SJSA1 (cell line): ENCODE measurements around the gene RASSF3. TPM values are rescaled to one million over a fixed set of nuclear protein-coding genes. Genes with fewer than 3 reads are reported as not detected.

Source experiments
- DNase-seq, 2 experiments: peaks; one replicate each; pipeline ENCODE4 v3.0.0-alpha.2; 2015 to 2020; ENCODE audit warnings: low spot score in 2 of 2, low read depth in 1 of 2
- H3K27ac ChIP-seq: fragments of 250-450 bp; sonication (Bioruptor Pico); 2 replicates; pipeline ENCODE4 v1.5.1; 2020; ENCODE audit warnings: mild to moderate bottlenecking, moderate library complexity
- H3K27me3 ChIP-seq: fragments of 250-450 bp; sonication (Bioruptor Pico); replicated peaks from 2 replicates; pipeline ENCODE4 v1.5.1; 2020; ENCODE audit warnings: mild to moderate bottlenecking, moderate library complexity
- H3K36me3 ChIP-seq: fragments of 250-450 bp; sonication (Bioruptor Pico); 2 replicates; pipeline ENCODE4 v1.5.1; 2020; ENCODE audit warnings: mild to moderate bottlenecking
- H3K4me1 ChIP-seq: fragments of 250-450 bp; sonication (Bioruptor Pico); replicated peaks from 2 replicates; pipeline ENCODE4 v1.6.1; 2021; ENCODE audit warnings: mild to moderate bottlenecking
- H3K4me3 ChIP-seq: fragments of 250-450 bp; sonication (Bioruptor Pico); 2 replicates; pipeline ENCODE4 v1.5.1; 2020; ENCODE audit warnings: mild to moderate bottlenecking
- H3K9me3 ChIP-seq: fragments of 250-450 bp; sonication (Bioruptor Pico); replicated peaks from 2 replicates; pipeline ENCODE4 v1.5.1; 2020; ENCODE audit warnings: mild to moderate bottlenecking
- total RNA-seq: library from RNA; depleted of rRNA; stranded (reverse); fragments of >200 nt; shearing (Covaris generic); gene quantifications from 2 replicates; pipeline ENCODE4 v1.2.3, GENCODE V29; 2014

Gene RASSF3
- total RNA-seq, 1 experiment from 2014 or later: 13.7 TPM

DNA sequence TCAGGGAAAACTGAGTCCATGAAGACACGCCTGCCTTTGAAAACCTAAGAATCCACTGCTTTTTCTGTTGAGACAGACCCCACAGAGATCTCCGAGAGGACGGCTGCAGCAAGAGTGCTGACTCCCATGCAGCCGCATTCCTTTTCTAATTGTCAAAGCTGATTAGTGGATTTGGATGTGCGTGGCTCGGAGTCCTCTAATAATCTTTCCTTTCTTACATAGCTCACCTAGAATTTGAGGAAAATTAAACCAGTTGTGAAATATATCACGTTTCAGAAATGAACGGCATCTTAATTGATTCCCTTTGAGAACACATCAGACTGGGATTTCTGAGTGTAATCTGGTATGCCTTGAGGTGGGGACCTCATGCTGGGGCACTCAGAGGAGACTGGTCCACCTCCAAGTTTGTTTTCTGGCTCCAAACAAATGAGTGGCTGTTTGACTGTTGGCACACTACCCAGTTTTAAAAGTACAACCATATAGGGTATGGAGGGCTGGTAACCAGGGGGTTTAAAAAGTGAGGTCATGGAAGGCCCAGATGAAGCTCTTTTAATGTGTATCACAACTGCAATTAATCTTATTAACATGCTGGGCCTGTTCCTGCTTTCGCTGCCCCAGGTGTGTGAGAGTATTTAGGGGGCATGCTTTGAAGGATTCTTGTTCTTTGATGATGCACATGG is 63.3 kb downstream of the RASSF3 start:
- no peak overlapping the region for H3K4me3 ChIP-seq

DNA sequence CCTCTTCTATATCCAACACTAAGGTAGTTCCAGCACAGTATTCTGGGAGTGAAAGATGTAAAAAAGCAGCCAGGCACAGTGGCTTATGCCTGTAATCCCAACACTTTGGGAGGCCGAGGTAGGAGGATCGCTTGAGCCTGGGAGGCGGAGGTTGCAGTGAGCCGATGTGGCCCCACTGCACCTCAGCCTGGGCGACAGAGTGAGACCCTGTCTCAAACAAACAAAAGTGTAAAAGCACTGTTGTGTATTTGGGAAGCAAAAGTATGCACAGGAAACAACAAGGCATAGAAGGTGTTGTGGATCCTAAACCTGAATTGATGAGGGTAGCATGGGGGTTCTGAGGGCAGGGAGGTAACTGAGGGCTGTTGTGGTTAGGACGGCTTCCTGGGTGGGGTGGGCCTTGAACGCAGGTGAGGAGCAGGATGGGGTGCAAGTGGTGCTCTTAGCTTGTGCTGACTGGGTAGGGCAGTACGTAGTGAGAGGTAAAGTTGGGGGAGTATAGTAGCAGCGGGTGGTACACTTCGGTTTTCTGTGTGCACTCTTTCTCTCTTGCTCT is 64.2 kb downstream of the RASSF3 start:
- H3K27me3 ChIP-seq: no peaks in the 10 kb centered on the region
- H3K9me3 ChIP-seq: no peaks in the 10 kb centered on the region
- DNase-seq: no peak
- H3K36me3 ChIP-seq: peaks cover 3% of the 10 kb centered on the region; the same call in 1 of the 2 replicates
- peaks cover 43% of the 10 kb centered on the region for H3K4me1 ChIP-seq
- H3K27ac ChIP-seq: no peak overlapping the region
- H3K4me3 ChIP-seq: no peak overlapping the region

More for the DNA sequence above, 63.3 kb downstream of the RASSF3 start:
- no peaks in the 10 kb centered on the region for H3K27me3 ChIP-seq
- peaks cover 42% of the 10 kb centered on the region for H3K4me1 ChIP-seq
- peaks cover 3% of the 10 kb centered on the region; the same call in 1 of the 2 replicates for H3K36me3 ChIP-seq
- H3K27ac ChIP-seq: no peak overlapping the region
- DNase-seq: no peak
- H3K9me3 ChIP-seq: no peaks in the 10 kb centered on the region

DNA sequence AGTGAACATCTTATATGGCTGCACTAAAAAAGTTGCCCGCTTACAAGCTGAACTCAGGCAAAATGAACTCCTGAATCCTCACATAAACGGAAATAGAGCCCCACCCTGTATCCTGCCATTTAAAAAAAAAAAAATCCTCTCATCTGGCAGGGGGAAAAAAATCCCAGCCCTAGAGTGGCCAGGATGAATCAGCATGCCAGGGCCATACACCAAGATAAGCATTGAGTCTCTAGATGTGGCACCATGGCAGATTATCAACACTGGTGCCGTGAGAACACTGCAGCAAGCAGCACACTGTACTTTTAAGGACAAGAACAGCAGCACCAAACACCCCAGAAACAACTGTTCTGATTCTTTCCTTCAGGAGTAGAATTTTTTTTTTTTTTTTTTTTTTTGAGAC is 65.5 kb downstream of the RASSF3 start:
- Histone ChIP-seq H3K36me3 (peaks cover 3% of the 10 kb centered on the region; the same call in 1 of the 2 replicates), H3K4me3 (no peak overlapping the region), H3K27me3 (no peaks in the 10 kb centered on the region), H3K4me1 (peaks cover 46% of the 10 kb centered on the region), H3K27ac (peak overlapping the region; percentile 25), H3K9me3 (no peaks in the 10 kb centered on the region)
- DNase-seq: peak; percentile 47 to 57

DNA sequence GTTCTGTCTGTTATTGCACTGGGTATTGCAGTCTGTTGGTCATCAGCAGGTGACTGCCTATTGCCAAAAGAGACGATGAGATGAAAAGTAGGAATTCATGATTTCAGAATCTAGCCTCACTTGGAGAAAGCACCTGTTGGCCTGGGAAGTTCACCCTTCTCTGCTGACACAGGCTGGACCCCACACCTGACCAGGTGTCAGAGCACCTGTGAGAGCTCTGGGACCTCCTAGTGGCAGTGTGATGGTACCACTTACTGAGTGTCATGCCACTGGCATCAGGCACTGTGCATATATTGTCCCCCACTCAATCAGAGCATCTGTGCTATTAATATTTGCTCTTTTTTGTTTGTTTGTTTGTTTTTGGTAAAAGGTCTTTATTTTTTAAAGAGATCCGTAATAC is 68.0 kb downstream of the RASSF3 start:
- Histone ChIP-seq H3K36me3 (peaks cover 3% of the 10 kb centered on the region; the same call in 1 of the 2 replicates), H3K27ac (no peak overlapping the region), H3K4me1 (peaks cover 34% of the 10 kb centered on the region), H3K27me3 (no peaks in the 10 kb centered on the region), H3K4me3 (no peak overlapping the region), H3K9me3 (no peaks in the 10 kb centered on the region)
- DNase-seq: no peak

DNA sequence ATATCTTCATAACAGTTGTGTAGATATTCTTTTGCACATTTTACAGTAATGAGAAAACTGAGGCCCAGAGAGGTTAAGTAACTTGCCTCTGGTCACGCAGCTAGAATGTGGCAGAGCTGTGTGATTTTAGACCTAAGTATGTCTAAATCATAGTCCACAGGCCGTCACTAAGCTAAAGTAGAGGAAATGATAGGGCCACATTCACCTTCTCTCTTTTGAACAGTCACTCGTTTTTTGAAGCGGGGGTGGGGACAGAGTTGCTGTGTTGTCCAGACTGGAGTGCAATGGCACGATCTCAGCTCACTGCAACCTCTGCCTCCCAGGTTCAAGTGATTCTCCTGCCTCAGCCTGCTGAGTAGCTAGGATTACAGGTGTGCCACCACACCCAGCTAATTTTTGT is 68.5 kb downstream of the RASSF3 start:
- no peaks in the 10 kb centered on the region for H3K9me3 ChIP-seq
- peak overlapping the region; percentile 81 for H3K27ac ChIP-seq
- H3K36me3 ChIP-seq: no peaks in the 10 kb centered on the region
- no peak for DNase-seq
- H3K4me1 ChIP-seq: peaks cover 28% of the 10 kb centered on the region
- H3K27me3 ChIP-seq: no peaks in the 10 kb centered on the region
- H3K4me3 ChIP-seq: no peak overlapping the region

DNA sequence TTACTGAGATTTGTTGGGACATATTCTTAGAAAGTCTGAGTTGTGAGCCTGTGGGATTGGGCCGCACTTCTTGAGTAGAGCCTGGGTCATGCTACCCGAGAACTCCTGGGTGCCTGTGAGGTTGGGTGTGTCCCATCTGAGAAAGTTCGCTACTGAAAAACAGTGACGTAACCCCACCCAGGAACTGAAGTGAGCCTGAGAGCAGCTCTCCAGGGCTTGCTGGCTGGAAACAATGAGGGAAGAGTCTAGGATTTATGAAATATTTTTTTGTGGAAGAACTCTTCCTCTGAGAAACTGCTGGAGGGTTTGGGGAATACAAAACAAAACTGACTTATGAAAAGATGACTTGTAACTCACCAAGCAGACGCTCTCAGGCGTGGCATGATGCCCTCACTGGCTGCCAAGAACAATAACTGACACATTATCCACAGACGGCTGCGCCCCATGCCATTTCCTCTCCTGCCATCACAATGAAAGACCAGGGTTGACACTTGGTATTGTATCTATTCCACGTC is 69.2 kb downstream of the RASSF3 start:
- Histone ChIP-seq H3K27me3 (no peaks in the 10 kb centered on the region), H3K4me1 (peaks cover 25% of the 10 kb centered on the region), H3K27ac (peak overlapping the region; percentile 81), H3K9me3 (no peaks in the 10 kb centered on the region), H3K36me3 (no peaks in the 10 kb centered on the region), H3K4me3 (peak overlapping the region; percentile 13)
- peak; percentile 71 to 79 for DNase-seq

DNA sequence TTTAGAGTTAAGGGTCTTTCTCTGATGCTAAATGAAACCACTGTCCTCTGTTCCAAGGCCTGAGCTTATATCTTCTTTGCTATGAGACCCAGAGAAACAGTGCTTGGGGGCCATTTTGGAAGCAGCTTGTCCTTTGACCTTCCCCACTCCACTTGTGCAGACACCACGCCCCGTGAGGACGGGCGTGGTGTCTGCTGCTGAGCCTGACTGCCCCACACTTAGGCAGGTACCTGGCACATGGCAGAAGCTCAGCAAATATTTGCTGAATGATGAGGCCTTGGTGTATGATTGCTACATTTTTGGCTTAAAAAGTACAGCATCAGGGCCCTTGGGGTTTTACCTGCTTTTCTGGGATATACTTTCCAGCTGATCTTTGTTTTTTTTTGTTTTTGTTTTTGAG is 69.9 kb downstream of the RASSF3 start:
- Histone ChIP-seq H3K4me1 (peaks cover 24% of the 10 kb centered on the region), H3K9me3 (no peaks in the 10 kb centered on the region), H3K27ac (peak overlapping the region; percentile 81), H3K4me3 (no peak overlapping the region), H3K36me3 (peaks cover 6% of the 10 kb centered on the region), H3K27me3 (no peaks in the 10 kb centered on the region)
- no peak for DNase-seq

DNA sequence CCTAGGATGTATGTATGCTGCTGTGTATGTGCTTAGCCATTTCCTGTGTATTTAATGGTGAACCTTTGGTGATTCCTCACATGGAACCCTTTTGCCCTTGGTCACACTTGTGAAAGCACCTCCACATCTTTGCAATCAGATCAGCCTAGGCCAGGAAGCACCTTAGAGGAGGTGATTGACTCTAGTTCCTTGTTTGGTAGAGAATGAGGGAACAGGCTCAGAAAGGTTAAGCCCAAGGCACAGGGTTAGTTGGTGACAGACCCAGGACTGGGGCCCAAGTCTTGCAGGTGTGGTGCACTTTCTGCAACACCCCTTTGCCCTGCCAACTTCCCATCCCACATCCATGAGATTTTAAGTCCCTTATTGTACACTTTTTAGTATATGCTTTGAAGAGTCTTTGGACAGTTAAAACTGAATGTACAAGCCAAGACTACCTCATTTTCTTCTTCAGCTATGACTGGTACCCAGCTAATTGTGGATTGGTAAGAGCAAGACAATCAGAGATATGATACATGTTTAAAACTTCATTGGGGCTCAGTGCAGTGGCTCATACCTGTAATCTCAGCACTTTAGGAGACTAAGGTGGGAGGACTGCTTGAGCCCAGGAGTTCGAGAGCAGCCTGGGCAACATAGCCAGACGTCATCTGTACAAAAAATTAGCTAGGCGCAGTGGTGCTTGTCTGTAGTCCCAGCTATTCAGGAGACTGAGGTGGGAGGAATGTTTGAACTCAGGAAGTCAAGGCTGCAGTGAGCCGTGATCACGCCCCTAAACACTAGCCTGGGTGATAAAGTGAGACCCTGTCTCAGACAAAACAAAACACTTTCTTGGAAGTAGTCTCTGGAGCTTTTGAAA is 71.1 kb downstream of the RASSF3 start:
- peaks cover 11% of the 10 kb centered on the region for H3K36me3 ChIP-seq
- H3K27ac ChIP-seq: no peak overlapping the region
- DNase-seq: no peak
- H3K27me3 ChIP-seq: no peaks in the 10 kb centered on the region
- H3K4me1 ChIP-seq: peaks cover 15% of the 10 kb centered on the region
- no peak overlapping the region for H3K4me3 ChIP-seq
- H3K9me3 ChIP-seq: no peaks in the 10 kb centered on the region

DNA sequence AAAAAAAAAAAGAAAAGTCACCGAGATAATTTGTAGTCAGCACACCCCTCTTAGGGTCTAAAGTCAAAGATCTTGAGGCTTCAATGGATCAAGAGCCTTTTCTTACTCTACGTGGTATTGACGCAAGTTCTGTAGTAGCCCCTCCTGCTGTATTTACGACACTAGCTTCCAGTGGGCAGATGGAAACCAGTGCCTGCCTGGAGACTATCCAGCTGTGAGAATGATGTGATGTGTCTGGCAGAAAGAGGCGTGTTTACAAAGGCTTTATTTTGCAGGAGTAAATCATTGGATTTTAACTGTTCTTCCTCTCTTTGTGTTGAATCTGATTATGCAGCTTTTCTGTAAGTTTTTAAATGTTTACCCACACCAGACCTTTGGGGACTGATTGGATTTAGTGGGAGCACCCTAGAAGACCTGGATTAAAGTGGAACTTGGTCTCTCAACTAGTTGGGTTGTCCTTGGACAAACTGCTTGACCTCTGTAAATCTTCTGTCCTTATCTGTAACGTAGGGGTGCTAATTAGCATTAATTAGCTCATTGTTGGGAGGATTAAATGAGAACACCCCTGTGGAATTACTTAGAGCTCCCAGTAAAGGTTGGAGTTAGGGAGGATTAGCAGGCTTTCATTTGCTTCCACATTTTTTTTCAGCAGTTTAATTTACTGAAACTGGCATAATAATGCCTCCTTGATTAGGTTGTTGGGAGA is 72.4 kb downstream of the RASSF3 start:
- H3K27me3 ChIP-seq: no peaks in the 10 kb centered on the region
- no peaks in the 10 kb centered on the region for H3K9me3 ChIP-seq
- H3K36me3 ChIP-seq: peaks cover 14% of the 10 kb centered on the region
- peaks cover 15% of the 10 kb centered on the region for H3K4me1 ChIP-seq
- no peak for DNase-seq
- H3K27ac ChIP-seq: no peak overlapping the region
- no peak overlapping the region for H3K4me3 ChIP-seq

DNA sequence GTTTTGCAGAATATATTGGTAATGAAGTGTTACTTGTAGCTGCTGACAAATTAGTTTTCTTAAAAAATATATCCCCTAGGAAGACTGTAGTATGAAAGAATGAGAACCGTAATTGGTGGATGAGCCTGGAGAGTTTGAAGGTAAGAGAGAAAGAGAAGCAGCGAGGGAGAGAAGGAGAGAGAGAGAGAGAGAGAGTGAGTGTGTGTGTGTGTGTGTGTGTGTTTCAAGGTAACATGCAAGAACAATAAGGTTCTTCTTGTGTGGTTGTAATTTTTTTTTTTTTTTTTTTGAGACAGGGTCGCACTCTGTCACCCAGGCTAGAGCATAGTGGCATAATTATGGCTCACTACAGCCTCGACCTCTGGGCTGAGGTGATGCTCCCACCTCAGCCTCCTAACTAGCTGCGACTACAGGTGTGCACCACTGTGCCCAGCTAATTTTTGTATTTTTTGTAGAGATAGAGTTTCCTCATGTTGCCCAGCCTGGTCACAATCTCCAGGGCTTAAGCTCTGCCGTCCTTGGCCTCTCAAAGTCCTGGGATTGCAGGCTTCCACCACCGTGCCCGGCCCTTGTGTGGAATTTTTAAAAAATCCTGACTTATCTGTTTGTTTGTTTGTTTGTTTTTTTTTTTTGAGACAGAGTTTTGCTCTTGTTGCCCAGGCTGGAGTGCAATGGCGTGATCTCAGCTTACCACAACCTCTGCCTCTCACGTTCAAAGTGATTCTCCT is 73.7 kb downstream of the RASSF3 start:
- no peak overlapping the region for H3K27ac ChIP-seq
- no peak for DNase-seq

DNA sequence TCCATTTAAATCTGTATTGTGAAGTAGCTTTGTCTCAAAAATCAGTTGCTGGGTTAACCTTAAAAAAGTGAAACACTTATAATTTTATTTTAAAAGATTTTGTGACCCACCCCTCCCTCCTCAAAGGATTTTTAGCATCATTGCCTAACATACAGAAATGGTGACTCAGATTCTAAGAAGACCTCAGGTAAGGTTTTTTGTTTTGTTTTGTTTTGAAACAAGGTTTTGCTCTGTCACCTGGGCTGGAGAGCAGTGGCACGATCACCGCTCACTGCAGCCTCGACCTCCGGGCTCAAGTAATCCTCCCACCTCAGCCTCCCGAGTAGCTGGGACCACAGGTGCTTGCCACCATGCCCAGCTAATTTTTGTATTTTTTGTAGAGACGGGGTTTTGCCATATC is 74.8 kb downstream of the RASSF3 start:
- no peak for DNase-seq
- Histone ChIP-seq H3K9me3 (no peaks in the 10 kb centered on the region), H3K36me3 (peaks cover 27% of the 10 kb centered on the region), H3K4me3 (no peak overlapping the region), H3K27me3 (no peaks in the 10 kb centered on the region), H3K4me1 (peaks cover 4% of the 10 kb centered on the region), H3K27ac (no peak overlapping the region)

More for the DNA sequence above, 73.7 kb downstream of the RASSF3 start:
- H3K36me3 ChIP-seq: peaks cover 22% of the 10 kb centered on the region
- no peak overlapping the region for H3K4me3 ChIP-seq
- H3K9me3 ChIP-seq: no peaks in the 10 kb centered on the region
- H3K4me1 ChIP-seq: peaks cover 12% of the 10 kb centered on the region
- H3K27me3 ChIP-seq: no peaks in the 10 kb centered on the region

DNA sequence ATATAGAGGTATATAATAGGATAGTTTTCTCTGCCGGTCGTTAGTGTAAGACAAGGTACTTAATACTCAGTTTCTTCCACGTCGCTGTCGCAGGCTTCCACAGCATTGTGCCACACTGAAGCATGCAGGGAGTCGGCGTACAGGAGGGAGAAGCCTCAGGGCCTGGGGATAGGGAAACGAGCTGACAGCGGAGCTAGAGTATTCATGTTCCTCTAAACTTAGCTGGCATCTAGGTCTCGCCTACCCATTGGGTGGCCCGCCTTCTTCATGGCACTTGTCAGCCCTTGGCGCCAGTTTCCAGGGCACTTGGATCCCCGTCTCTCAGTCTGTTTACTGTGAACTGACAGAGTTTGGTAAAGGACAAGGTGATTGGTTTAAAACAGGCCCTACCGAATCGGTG is 75.3 kb downstream of the RASSF3 start:
- Histone ChIP-seq H3K27me3 (no peaks in the 10 kb centered on the region), H3K4me3 (no peak overlapping the region), H3K4me1 (no peaks in the 10 kb centered on the region), H3K27ac (no peak overlapping the region), H3K36me3 (peaks cover 27% of the 10 kb centered on the region), H3K9me3 (no peaks in the 10 kb centered on the region)
- DNase-seq: no peak

DNA sequence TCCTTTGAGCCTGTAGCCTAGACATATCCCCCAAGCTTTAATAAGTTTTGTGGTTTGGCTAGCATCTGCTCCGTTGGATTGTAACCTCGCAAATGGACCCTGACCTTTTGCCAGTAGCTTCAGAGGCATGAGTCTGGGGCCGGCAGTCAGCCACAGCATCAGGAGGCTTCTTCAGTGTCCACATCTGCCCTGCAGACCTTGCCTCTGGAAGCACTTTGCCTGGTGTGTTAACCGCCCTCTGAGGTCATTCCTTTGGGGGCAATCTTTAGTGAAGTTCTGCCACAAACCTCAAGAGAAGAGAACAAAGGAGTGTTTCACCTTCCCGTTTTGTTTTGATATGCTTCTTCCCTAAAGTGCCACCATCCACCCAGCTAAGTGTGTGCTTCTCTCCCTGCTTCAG is 77.5 kb downstream of the RASSF3 start:
- no peaks in the 10 kb centered on the region for H3K4me1 ChIP-seq
- no peak for DNase-seq
- H3K36me3 ChIP-seq: peaks cover 44% of the 10 kb centered on the region
- no peak overlapping the region for H3K27ac ChIP-seq
- no peaks in the 10 kb centered on the region for H3K27me3 ChIP-seq
- no peaks in the 10 kb centered on the region for H3K9me3 ChIP-seq
- no peak overlapping the region for H3K4me3 ChIP-seq
